CD4-positive, alpha-beta T cell treated with Interleukin-15 for 4 hours (primary cell): Measurements from ENCODE around the gene PRKCE.

Experiments
- DNase-seq: peaks from one replicate; pipeline ENCODE4 v3.0.0-alpha.2; 2020; ENCODE audit warnings: low spot score

Gene PRKCE

GRCh38 chr2:45941531-45942236 is 290.2 kb downstream of the PRKCE start:
- DNase-seq: no peak

GRCh38 chr2:45942237-45942738 is 290.8 kb downstream of the PRKCE start:
- DNase-seq: no peak

- no peak for DNase-seq
These were observed 292.0 kb downstream of the PRKCE start for GRCh38 chr2:45943219-45944044.

GRCh38 chr2:45944074-45944473 is 292.6 kb downstream of the PRKCE start:
- no peak for DNase-seq

GRCh38 chr2:45945302-45945717 is 293.8 kb downstream of the PRKCE start:
- DNase-seq: no peak

GRCh38 chr2:45946023-45946422 is 294.5 kb downstream of the PRKCE start:
- no peak for DNase-seq

- no peak for DNase-seq
These were observed 299.1 kb downstream of the PRKCE start for GRCh38 chr2:45950606-45951005.

GRCh38 chr2:45951025-45951727 is 299.7 kb downstream of the PRKCE start:
- no peak for DNase-seq

GRCh38 chr2:45952591-45952990 is 301.1 kb downstream of the PRKCE start:
- DNase-seq: no peak

GRCh38 chr2:45953376-45954027 is 302.0 kb downstream of the PRKCE start:
- no peak for DNase-seq

GRCh38 chr2:45954233-45954850 is 302.9 kb downstream of the PRKCE start:
- no peak for DNase-seq

GRCh38 chr2:45957533-45958227 is 306.2 kb downstream of the PRKCE start:
- no peak for DNase-seq

GRCh38 chr2:45960057-45960863 is 308.8 kb downstream of the PRKCE start:
- no peak for DNase-seq

- DNase-seq: no peak
These were observed 310.9 kb downstream of the PRKCE start for GRCh38 chr2:45962177-45962921.

- DNase-seq: no peak
These were observed 312.3 kb downstream of the PRKCE start for GRCh38 chr2:45963816-45964215.

GRCh38 chr2:45964223-45964841 is 312.9 kb downstream of the PRKCE start:
- no peak for DNase-seq

GRCh38 chr2:45964906-45965305 is 313.4 kb downstream of the PRKCE start:
- DNase-seq: no peak

- DNase-seq: no peak
These were observed 314.5 kb downstream of the PRKCE start for GRCh38 chr2:45965871-45966498.
